Neural cell (in vitro differentiated cells): ENCODE results near the gene RBKS. TPM values are rescaled to one million over a fixed set of nuclear protein-coding genes. Genes with fewer than 3 reads are reported as not detected.

Experiments
- H2AFZ ChIP-seq: fragments of 200-600, 300-800 bp; sonication (generic), shearing (Covaris generic); 2 replicates; pipeline ENCODE4 v1.6.0; 2014; ENCODE audit warnings: low read depth, mild to moderate bottlenecking, antibody characterized with exemption, low read length, moderate library complexity
- H3F3A ChIP-seq: fragments of 200-600 bp; shearing (Covaris generic); 2 replicates; pipeline ENCODE4 v1.6.1; 2016; ENCODE audit warnings: mild to moderate bottlenecking, moderate library complexity, mixed read lengths, antibody characterized with exemption, low read length; ENCODE audit not compliant: insufficient read depth, poor library complexity, severe bottlenecking
- H3K27ac ChIP-seq: fragments of 200-600, 300-800 bp; sonication (generic), shearing (Covaris generic); 2 replicates; pipeline ENCODE4 v1.5.1; 2014; ENCODE audit warnings: mild to moderate bottlenecking, low read length, moderate library complexity
- H3K27me3 ChIP-seq: fragments of 300-800, 200-600 bp; sonication (generic), shearing (Covaris generic); 2 replicates; pipeline ENCODE4 v1.6.0; 2014; ENCODE audit warnings: mild to moderate bottlenecking, low read depth, low read length, moderate library complexity; ENCODE audit not compliant: insufficient read depth
- H3K36me3 ChIP-seq: fragments of 300-800, 200-600 bp; sonication (generic), shearing (Covaris generic); 2 replicates; pipeline ENCODE4 v1.5.1; 2014; ENCODE audit warnings: mild to moderate bottlenecking, antibody characterized with exemption, low read length, moderate library complexity; ENCODE audit not compliant: insufficient read depth
- H3K4me2 ChIP-seq: fragments of 300-800, 200-600 bp; sonication (generic), shearing (Covaris generic); 2 replicates; pipeline ENCODE4 v1.6.0; 2014; ENCODE audit warnings: mild to moderate bottlenecking, low read length
- H3K4me3 ChIP-seq: fragments of 300-800, 200-600 bp; sonication (generic), shearing (Covaris generic); 2 replicates; pipeline ENCODE4 v1.5.1; 2014; ENCODE audit warnings: mild to moderate bottlenecking, low read length, moderate library complexity
- H3K79me2 ChIP-seq: fragments of 200-600 bp; shearing (Covaris generic); replicated peaks from 2 replicates; pipeline ENCODE4 v1.6.0; 2014; ENCODE audit warnings: mild to moderate bottlenecking, low read length, moderate library complexity; ENCODE audit not compliant: insufficient read depth
- H3K9ac ChIP-seq: fragments of 300-800, 200-600 bp; sonication (generic), shearing (Covaris generic); 2 replicates; pipeline ENCODE4 v1.6.1; 2016; ENCODE audit warnings: mild to moderate bottlenecking, low read length, mixed read lengths
- H3K9me2 ChIP-seq: fragments of 200-600 bp; shearing (Covaris generic); 2 replicates; pipeline ENCODE4 v1.6.1; 2016; ENCODE audit warnings: mild to moderate bottlenecking, low read length, mixed read lengths; ENCODE audit not compliant: insufficient read depth
- H3K9me3 ChIP-seq: fragments of 200-600, 300-800 bp; sonication (generic), shearing (Covaris generic); 2 replicates; pipeline ENCODE4 v1.6.1; 2016; ENCODE audit warnings: mild to moderate bottlenecking, mixed run types, low read length, moderate library complexity, mixed read lengths
- H4K20me1 ChIP-seq: fragments of 200-600 bp; shearing (Covaris generic); 2 replicates; pipeline ENCODE4 v1.6.1; 2016; ENCODE audit warnings: mild to moderate bottlenecking, mixed run types; ENCODE audit not compliant: insufficient read depth
- CTCF ChIP-seq: fragments of 450-650 bp; IDR thresholded peaks from 2 replicates; pipeline ENCODE4 v1.5.1; 2014; ENCODE audit warnings: antibody characterized with exemption, mild to moderate bottlenecking, moderate library complexity; ENCODE audit not compliant: poor library complexity, severe bottlenecking
- EP300 ChIP-seq: fragments of 450-650 bp; conservative IDR thresholded peaks from 2 replicates; pipeline ENCODE4 v1.6.1; 2014; ENCODE audit warnings: antibody characterized with exemption, mild to moderate bottlenecking, moderate library complexity; ENCODE audit not compliant: poor library complexity, severe bottlenecking
- EZH2 ChIP-seq: fragments of 200-600, 300-800 bp; shearing (Covaris generic), sonication (generic); IDR thresholded peaks from 2 replicates; pipeline ENCODE4 v1.6.1; 2014; ENCODE audit warnings: antibody characterized with exemption, low read length, borderline replicate concordance, mild to moderate bottlenecking; ENCODE audit not compliant: insufficient read depth, poor library complexity, severe bottlenecking
- MXI1 ChIP-seq: fragments of 450-650 bp; conservative IDR thresholded peaks from 2 replicates; pipeline ENCODE4 v1.6.1; 2014; ENCODE audit warnings: antibody characterized with exemption, mild to moderate bottlenecking; ENCODE audit not compliant: poor library complexity, severe bottlenecking
- POLR2AphosphoS5 ChIP-seq: IDR thresholded peaks from 2 replicates; pipeline ENCODE4 v1.6.1; 2012
- RAD21 ChIP-seq: fragments of 450-650 bp; conservative IDR thresholded peaks from 2 replicates; pipeline ENCODE4 v1.6.1; 2014; ENCODE audit warnings: antibody characterized with exemption, mild to moderate bottlenecking, moderate library complexity
- REST ChIP-seq: IDR thresholded peaks from 2 replicates; pipeline ENCODE4 v1.6.1; 2012; ENCODE audit warnings: borderline replicate concordance
- SMC3 ChIP-seq: fragments of 450-650 bp; conservative IDR thresholded peaks from 2 replicates; pipeline ENCODE4 v1.6.1; 2014; ENCODE audit warnings: antibody characterized with exemption, mild to moderate bottlenecking, moderate library complexity; ENCODE audit not compliant: poor library complexity
- TAF1 ChIP-seq: IDR thresholded peaks from 2 replicates; pipeline ENCODE4 v1.6.1; 2012; ENCODE audit warnings: low read depth
- polyA plus RNA-seq: library from polyadenylated mRNA; depleted of rRNA; stranded (reverse); fragments of >200 nt; gene quantifications from 2 replicates; pipeline ENCODE4 v1.2.3, GENCODE V29; 2014

The RBKS gene
- polyA plus RNA-seq, 1 donor from 2014 or later: 5.4 TPM

- Histone ChIP-seq H3F3A (no peaks in the 10 kb centered on the region), H3K4me3 (no peak overlapping the region), H3K9ac (no peak overlapping the region), H3K79me2 (no peaks in the 10 kb centered on the region), H4K20me1 (no peaks in the 10 kb centered on the region), H3K9me2 (no peaks in the 10 kb centered on the region), H3K27me3 (no peaks in the 10 kb centered on the region), H3K27ac (no peak overlapping the region), H2AFZ (no peak overlapping the region), H3K9me3 (no peaks in the 10 kb centered on the region), H3K4me2 (no peak overlapping the region), H3K36me3 (no peaks in the 10 kb centered on the region)
- TF ChIP-seq MXI1: no peak
- no peak for TF ChIP-seq POLR2AphosphoS5
- no peak for TF ChIP-seq CTCF
- no peak for TF ChIP-seq EZH2
- no peak for TF ChIP-seq RAD21
- TF ChIP-seq REST: no peak
- no peak for TF ChIP-seq SMC3
- TF ChIP-seq EP300: no peak
- TF ChIP-seq TAF1: no peak
Observed at GRCh38 chr2:27921424-27921823, 31.2 kb upstream of the RBKS start.

GRCh38 chr2:27920148-27920885, 30.1 kb upstream of the RBKS start:
- Histone ChIP-seq H3K9me2 (no peaks in the 10 kb centered on the region), H3K9ac (no peak overlapping the region), H3K79me2 (no peaks in the 10 kb centered on the region), H3K27ac (no peak overlapping the region), H3K9me3 (no peaks in the 10 kb centered on the region), H3K4me2 (no peak overlapping the region), H2AFZ (no peak overlapping the region), H3K27me3 (no peaks in the 10 kb centered on the region), H3K36me3 (no peaks in the 10 kb centered on the region), H3K4me3 (no peak overlapping the region), H3F3A (no peaks in the 10 kb centered on the region), H4K20me1 (no peaks in the 10 kb centered on the region)
- TF ChIP-seq EZH2: no peak
- TF ChIP-seq CTCF: no peak
- TF ChIP-seq TAF1: no peak
- TF ChIP-seq EP300: no peak
- TF ChIP-seq RAD21: no peak
- no peak for TF ChIP-seq REST
